ENCODE measurements around the gene SORT1. TPM values are rescaled to one million over a fixed set of nuclear protein-coding genes. Genes with fewer than 3 reads are reported as not detected.

The SORT1 gene
- total RNA-seq, 2 donors from 2014 or later = 0.66 to 0.78 TPM

DNA sequence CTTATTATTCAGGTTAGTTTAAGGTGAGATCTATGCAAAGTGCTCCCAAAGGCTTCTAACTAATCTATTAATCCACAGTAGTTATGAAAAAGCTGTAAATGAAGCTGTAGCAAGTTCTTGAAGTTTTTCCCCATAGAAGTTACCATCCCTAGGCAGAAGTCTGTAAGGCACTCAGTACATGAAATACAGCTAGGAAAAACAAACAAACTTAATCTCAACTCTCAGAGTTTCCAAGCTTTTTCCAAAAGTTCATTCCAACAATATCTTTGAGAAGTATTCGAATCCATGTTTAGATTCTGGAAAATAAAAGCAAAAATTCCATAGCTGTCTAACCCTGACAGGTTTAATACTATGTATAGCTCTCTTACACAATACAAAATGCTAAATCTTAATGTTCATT, 41.2 kb downstream of the SORT1 start:
- no peak overlapping the region for H3K27ac Mint-ChIP-seq
- H3K4me3 Mint-ChIP-seq = no peak overlapping the region
- H3K27me3 Mint-ChIP-seq = no peaks in the 10 kb centered on the region
- no peaks in the 10 kb centered on the region for H3K4me1 Mint-ChIP-seq
- H3K36me3 Mint-ChIP-seq (ENCODE audit: low read depth) = no peaks in the 10 kb centered on the region
- no peaks in the 10 kb centered on the region for H3K9me3 Mint-ChIP-seq
- no peak for ATAC-seq (replicated peaks)

DNA sequence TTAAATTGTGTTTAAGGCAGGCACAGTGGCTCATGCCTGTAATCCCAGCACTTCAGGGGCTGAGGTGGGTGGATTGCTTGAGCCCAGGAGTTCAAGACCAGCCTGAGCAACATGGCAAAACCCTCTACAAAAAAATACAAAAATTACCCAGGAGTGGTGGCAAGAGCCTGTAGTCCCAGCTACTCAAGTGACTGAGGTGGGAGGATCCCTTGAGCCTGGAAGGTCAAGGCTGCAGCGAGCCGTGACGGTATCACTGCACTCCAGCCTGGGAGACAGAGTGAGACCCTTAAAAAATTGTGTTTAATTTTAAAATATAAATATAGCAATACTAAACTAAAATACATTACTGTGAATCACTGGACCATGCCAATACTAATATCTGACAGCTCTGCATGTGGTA, 42.8 kb downstream of the SORT1 start:
- Mint-ChIP-seq H3K9me3 (no peaks in the 10 kb centered on the region), H3K36me3 (ENCODE audit: low read depth) (no peaks in the 10 kb centered on the region), H3K27ac (no peak overlapping the region), H3K4me1 (no peaks in the 10 kb centered on the region), H3K4me3 (no peak overlapping the region), H3K27me3 (no peaks in the 10 kb centered on the region)
- no peak for ATAC-seq (replicated peaks)

DNA sequence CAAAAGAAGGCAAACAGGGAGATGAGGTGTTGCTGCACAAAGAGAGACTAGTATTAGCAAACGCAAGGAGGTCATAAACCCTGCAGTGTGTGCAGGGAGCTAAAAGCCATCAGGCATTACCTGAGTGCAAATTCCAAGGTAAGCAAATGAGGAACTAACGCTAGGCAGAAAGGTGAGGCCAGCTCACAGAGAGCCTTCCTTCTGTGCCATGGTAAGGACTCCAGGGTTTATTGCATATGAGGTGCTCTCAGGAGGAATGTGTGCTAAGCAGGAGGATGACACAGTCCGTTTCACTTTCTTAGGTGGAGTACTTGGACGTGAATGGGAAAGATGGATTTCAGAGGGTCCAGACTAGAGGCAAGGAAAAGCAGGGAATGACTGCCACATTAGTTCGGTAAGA, 46.3 kb downstream of the SORT1 start:
- ATAC-seq (replicated peaks) = no peak
- Mint-ChIP-seq H3K9me3 (no peaks in the 10 kb centered on the region), H3K27me3 (peaks cover 6% of the 10 kb centered on the region), H3K27ac (no peak overlapping the region), H3K4me3 (no peak overlapping the region), H3K36me3 (ENCODE audit: low read depth) (no peaks in the 10 kb centered on the region), H3K4me1 (no peaks in the 10 kb centered on the region)

DNA sequence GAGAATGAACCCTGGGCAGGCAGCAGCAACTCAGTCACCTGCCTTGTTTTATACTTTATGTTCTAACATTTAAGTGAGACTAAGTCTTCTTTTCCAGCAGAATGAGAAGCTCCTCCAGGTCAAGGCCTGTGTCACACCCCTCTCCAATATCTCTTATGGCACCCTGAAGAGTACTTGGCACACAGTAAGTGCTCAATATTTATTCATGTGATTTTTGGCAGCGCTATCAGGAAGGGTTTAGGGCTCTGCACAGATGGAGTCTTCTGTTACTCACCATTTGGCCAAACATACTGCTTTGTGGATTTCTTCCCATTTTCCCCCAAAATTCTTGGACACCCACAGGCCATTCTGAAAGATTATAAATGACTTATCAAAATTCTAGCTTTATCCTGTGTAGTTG, 47.1 kb downstream of the SORT1 start:
- H3K27ac Mint-ChIP-seq = no peak overlapping the region
- H3K36me3 Mint-ChIP-seq (ENCODE audit: low read depth) = no peaks in the 10 kb centered on the region
- H3K9me3 Mint-ChIP-seq = no peaks in the 10 kb centered on the region

DNA sequence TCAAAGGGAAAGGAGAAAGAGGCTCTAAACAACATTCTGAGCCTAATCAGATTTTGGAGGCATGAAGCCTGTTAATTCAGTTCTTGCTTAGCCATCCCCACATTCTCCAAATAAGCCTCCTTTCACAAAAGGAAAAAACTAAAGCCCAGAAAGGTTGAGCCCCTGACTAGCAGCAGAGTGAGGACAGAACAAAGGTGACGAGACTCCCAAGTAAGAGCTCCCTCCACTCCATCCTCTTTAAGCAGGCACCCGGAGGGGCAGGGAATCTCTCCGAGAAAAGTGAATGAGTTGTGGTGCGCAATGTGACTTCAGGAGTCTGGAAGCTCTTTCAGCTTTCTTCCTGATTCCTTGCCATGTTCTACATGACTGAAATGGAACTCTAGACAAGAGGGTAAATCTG, 47.5 kb downstream of the SORT1 start:
- no peak overlapping the region for H3K4me3 Mint-ChIP-seq
- no peaks in the 10 kb centered on the region for H3K4me1 Mint-ChIP-seq
- no peaks in the 10 kb centered on the region for H3K36me3 Mint-ChIP-seq (ENCODE audit: low read depth)
- no peak for ATAC-seq (replicated peaks)
- no peak overlapping the region for H3K27ac Mint-ChIP-seq
- H3K27me3 Mint-ChIP-seq = peaks cover 9% of the 10 kb centered on the region
- H3K9me3 Mint-ChIP-seq = no peaks in the 10 kb centered on the region

More for the DNA sequence above, 47.1 kb downstream of the SORT1 start:
- no peaks in the 10 kb centered on the region for H3K4me1 Mint-ChIP-seq
- ATAC-seq (replicated peaks) = no peak
- H3K27me3 Mint-ChIP-seq = peaks cover 7% of the 10 kb centered on the region
- H3K4me3 Mint-ChIP-seq = no peak overlapping the region

DNA sequence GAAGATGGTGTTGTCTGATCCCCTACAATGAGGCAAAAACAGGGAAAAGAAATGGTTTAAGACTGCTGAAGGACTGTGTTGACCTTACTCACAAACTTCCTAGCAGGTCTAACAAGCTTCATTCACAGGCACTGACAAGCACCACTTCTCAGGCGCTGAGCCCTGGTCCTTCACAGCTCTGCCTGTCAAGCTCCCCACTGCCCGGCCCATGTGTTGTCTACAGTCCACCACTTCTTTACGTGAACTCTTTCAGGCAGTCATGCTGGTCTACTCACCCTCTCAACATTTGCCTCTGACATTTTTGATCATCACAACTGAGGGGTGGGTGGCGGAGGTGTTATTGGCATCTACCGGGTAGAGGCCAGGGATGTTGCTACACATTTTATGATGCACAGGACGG, 50.2 kb downstream of the SORT1 start:
- Mint-ChIP-seq H3K27ac (no peak overlapping the region), H3K27me3 (peaks cover 20% of the 10 kb centered on the region), H3K4me1 (no peaks in the 10 kb centered on the region), H3K36me3 (ENCODE audit: low read depth) (no peaks in the 10 kb centered on the region), H3K9me3 (no peaks in the 10 kb centered on the region), H3K4me3 (no peak overlapping the region)
- ATAC-seq (replicated peaks) = no peak

DNA sequence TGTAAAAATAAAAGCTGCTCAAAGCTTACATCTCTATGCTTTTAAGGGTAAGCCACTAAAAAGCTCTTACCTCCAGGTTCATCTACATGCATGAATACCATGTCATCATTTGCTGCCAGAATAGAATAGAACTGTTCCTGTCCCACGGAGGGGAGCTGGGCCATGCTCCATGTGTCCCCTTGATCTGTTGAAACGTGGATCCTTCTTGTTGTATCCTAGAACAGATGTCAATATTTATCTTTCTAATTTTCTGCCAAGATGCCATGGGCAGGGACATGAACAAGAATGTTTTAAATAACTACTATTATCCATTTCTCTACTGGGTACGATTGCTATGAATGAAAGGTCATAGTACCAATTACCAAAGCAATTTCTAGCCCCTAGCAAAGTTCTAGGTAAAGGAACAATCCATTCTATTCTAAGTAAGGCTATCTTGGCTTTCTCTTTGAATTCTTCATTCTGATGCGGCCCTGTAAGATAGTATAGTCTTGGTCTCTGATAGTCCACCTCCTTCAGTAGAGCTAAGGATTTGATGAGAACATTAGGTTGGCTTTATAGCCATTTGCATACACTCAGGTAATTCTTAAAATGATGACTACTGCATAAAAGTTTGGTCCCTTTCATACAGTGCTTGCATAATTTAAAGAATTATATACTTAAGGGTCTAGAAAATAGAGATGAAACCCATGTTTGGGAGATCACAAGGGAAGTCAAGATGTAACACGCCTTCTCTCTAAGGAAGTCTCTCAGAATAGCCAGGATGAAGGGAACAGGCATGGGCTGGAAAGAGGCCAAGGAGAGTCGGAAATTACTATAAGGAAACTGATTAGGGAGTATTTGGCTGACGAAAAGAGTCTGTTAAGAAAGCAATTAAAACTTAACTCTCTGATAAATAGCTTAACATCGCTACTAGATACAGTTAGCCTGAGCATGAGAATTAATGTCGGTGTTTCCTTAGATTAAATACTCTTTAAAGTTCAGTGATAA, 55.5 kb downstream of the SORT1 start:
- no peak for ATAC-seq (replicated peaks)
- Mint-ChIP-seq H3K4me3 (no peak overlapping the region), H3K27ac (no peak overlapping the region), H3K27me3 (peaks cover 22% of the 10 kb centered on the region), H3K36me3 (ENCODE audit: low read depth) (no peaks in the 10 kb centered on the region), H3K9me3 (no peaks in the 10 kb centered on the region), H3K4me1 (no peaks in the 10 kb centered on the region)

DNA sequence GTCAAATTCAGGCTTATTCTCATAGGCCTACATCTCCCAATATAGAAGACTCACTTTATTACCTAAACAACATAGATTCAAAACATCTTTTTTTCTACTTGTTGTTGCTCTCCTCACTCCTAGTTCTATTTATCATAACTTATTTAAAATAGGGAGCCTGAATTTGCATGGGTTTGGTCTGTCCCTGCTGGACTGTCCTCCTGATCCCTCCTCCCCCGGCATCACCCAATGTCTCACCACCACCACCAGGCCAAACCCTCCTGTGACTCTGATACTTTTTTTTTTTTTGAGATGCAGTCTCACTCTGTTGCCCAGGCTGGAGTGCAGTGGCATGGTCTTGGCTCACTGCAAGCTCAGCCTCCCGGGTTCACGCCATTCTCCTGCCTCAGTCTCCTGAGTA, 59.1 kb downstream of the SORT1 start:
- Mint-ChIP-seq H3K36me3 (ENCODE audit: low read depth) (no peaks in the 10 kb centered on the region), H3K4me3 (no peak overlapping the region)

DNA sequence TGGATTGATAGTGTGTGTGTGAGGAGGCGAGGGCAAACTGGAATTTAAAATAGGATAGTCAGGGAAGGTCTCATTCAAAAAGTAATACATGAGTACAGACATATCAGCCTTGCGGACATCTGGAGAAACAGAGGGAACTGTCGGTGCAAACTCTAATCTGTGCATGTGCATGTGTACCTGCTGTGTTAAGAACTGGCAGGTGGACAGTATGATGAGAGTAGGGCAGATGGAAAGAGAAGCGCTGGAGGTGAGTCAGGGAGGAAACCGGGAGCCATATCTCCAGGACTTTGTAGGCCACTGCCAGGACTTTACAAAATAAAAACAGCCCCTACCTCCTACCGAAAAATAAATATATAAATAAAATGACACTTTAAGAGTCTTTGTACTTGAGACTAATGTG, 59.6 kb downstream of the SORT1 start:
- no peaks in the 10 kb centered on the region for H3K4me1 Mint-ChIP-seq
- no peak overlapping the region for H3K4me3 Mint-ChIP-seq
- H3K27me3 Mint-ChIP-seq = peaks cover 3% of the 10 kb centered on the region
- no peaks in the 10 kb centered on the region for H3K36me3 Mint-ChIP-seq (ENCODE audit: low read depth)
- no peaks in the 10 kb centered on the region for H3K9me3 Mint-ChIP-seq
- no peak for ATAC-seq (replicated peaks)
- no peak overlapping the region for H3K27ac Mint-ChIP-seq

More for the DNA sequence above, 59.1 kb downstream of the SORT1 start:
- no peaks in the 10 kb centered on the region for H3K4me1 Mint-ChIP-seq
- no peak overlapping the region for H3K27ac Mint-ChIP-seq
- peaks cover 7% of the 10 kb centered on the region for H3K27me3 Mint-ChIP-seq
- H3K9me3 Mint-ChIP-seq = no peaks in the 10 kb centered on the region
- ATAC-seq (replicated peaks) = no peak

DNA sequence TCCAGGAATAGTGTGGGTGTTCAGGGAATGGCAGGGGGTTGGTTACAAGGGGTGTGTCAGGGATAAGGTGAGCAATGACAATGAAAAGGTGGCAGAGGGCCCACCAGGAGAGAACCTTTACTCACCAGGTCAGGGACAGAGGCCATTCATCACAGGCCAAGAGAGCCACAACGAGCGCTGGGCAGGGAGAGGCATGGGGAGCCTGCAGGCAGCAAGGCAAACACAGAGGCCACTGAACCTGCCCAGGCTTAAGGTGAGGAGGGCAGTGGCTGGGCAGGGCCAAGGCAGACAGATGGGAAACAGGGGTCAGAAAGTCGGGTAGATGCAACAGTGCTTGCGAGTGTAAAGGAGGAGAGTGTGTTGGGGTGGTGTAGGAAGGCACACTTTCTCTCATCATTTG, 62.6 kb downstream of the SORT1 start:
- Mint-ChIP-seq H3K9me3 (no peaks in the 10 kb centered on the region), H3K27me3 (no peaks in the 10 kb centered on the region), H3K27ac (no peak overlapping the region), H3K4me3 (no peak overlapping the region), H3K4me1 (no peaks in the 10 kb centered on the region), H3K36me3 (ENCODE audit: low read depth) (no peaks in the 10 kb centered on the region)
- no peak for ATAC-seq (replicated peaks)

DNA sequence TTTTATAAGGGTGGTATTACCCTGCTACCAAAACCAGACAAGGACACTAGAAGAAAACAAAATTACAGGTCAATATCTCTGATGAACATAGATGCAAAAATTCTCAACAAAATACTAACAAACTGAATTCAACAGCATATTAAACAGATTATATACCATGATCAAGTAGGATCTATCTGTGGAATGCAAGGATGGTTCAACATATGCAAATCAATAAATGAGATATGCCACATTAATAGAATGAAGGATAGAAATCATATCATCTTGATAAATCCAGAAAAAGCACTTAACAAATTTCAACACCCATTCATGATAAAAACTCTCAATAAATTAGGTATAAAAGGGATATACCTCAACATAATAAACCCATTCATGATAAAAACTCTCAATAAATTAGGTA, 66.6 kb downstream of the SORT1 start:
- H3K4me3 Mint-ChIP-seq = no peak overlapping the region
- H3K27ac Mint-ChIP-seq = no peak overlapping the region
- H3K4me1 Mint-ChIP-seq = no peaks in the 10 kb centered on the region
- ATAC-seq (replicated peaks) = no peak
- H3K9me3 Mint-ChIP-seq = no peaks in the 10 kb centered on the region
- H3K36me3 Mint-ChIP-seq (ENCODE audit: low read depth) = no peaks in the 10 kb centered on the region
- H3K27me3 Mint-ChIP-seq = peaks cover 7% of the 10 kb centered on the region

DNA sequence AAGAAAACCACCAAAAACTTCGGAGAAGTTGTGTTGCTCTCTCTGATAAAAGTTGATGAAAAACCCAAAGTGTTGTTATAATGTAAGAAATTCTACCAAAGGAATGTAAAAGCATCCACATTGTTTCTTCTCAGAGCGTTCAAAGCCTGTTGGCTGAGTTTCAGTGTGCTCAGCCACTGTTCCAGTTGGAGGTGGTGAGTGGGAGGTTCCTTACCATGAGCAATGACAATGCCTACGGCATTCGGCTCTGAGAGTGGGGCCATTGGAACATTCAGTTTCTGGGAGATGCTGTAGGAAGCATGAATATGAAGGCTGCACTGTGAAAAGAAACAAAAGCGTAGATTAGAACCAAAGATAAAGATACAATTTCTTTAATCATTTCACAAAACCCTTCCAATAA, 70.4 kb downstream of the SORT1 start:
- no peak for ATAC-seq (replicated peaks)
- no peaks in the 10 kb centered on the region for H3K9me3 Mint-ChIP-seq
- no peaks in the 10 kb centered on the region for H3K4me1 Mint-ChIP-seq
- H3K4me3 Mint-ChIP-seq = no peak overlapping the region
- H3K27ac Mint-ChIP-seq = no peak overlapping the region
- H3K36me3 Mint-ChIP-seq (ENCODE audit: low read depth) = no peaks in the 10 kb centered on the region
- peaks cover 7% of the 10 kb centered on the region for H3K27me3 Mint-ChIP-seq

DNA sequence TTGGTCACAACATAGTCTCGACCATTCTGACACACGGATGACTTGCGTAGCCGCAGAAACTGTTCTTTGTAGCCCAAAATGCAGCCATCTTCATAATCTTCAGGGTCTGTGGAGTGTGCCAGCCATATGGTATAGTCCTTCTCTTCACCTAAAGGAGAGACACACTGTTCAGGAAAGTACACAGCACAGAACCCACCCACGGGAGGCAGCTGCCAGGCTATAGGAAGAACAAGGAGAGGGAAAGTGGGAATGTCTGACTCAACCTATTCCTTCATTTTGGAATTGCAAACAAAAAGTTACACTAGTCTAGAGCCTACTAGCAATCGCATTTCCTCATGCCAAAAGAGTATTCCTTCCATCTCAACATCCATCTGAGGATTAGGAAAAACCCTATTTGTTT, 74.7 kb downstream of the SORT1 start:
- H3K4me1 Mint-ChIP-seq = no peaks in the 10 kb centered on the region
- no peak overlapping the region for H3K4me3 Mint-ChIP-seq
- ATAC-seq (replicated peaks) = no peak
- H3K36me3 Mint-ChIP-seq (ENCODE audit: low read depth) = no peaks in the 10 kb centered on the region
- H3K27me3 Mint-ChIP-seq = peaks cover 12% of the 10 kb centered on the region
- H3K9me3 Mint-ChIP-seq = no peaks in the 10 kb centered on the region
- no peak overlapping the region for H3K27ac Mint-ChIP-seq

DNA sequence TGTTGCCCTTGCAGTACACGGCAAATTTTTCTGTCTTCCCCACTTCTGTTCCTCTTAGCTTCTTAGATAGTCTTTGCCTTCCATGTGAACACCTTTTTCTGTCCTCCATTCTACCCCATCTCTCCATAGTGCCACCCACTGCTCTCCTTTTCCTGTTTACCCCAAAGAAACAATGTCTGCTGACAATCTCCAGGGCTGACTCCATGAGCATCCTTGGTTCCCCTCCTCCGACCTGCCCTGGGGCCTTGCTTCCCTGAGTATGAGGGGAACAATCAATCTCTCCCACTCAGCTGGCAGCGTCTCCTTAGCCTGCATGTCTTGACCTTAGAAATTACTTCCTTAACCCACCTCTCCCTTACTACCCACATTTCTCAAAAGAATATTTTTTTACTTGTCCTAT, 78.6 kb downstream of the SORT1 start:
- Mint-ChIP-seq H3K36me3 (ENCODE audit: low read depth) (no peaks in the 10 kb centered on the region), H3K4me1 (no peaks in the 10 kb centered on the region), H3K4me3 (no peak overlapping the region), H3K27me3 (peaks cover 9% of the 10 kb centered on the region), H3K9me3 (no peaks in the 10 kb centered on the region), H3K27ac (no peak overlapping the region)
- no peak for ATAC-seq (replicated peaks)

DNA sequence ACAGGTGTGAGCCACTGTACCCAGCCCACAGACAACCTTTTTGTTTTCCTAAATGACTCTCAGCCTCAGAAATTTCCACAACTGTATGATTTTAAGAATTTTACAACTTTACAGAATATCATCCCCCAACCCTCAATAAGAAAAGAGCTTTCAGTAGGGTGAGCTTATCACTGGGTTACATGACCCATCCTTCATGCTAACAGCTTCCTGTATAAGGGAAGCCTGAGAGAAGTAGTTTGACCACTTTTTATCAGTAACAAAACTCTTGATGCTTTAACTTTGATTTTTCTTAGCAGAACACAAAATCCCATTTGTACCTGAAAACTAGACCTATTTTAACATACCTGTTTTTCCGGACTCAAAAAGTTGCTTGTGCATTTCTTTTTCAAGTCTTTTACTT, 81.2 kb downstream of the SORT1 start:
- no peak for ATAC-seq (replicated peaks)
- no peaks in the 10 kb centered on the region for H3K9me3 Mint-ChIP-seq
- no peak overlapping the region for H3K4me3 Mint-ChIP-seq
- H3K36me3 Mint-ChIP-seq (ENCODE audit: low read depth) = no peaks in the 10 kb centered on the region
- no peaks in the 10 kb centered on the region for H3K4me1 Mint-ChIP-seq
- H3K27me3 Mint-ChIP-seq = peaks cover 9% of the 10 kb centered on the region
- H3K27ac Mint-ChIP-seq = no peak overlapping the region

All from activated T-helper 17 cell treated with anti-CD3 and anti-CD28 coated beads, Interleukin-2, amount 50 U/mL, for 72 hours (primary cell).